SK-N-SH (cell line): ENCODE measurements around the gene CDCA8. TPM values are rescaled to one million over a fixed set of nuclear protein-coding genes. Genes with fewer than 3 reads are reported as not detected.

Experiments used
- CTCF ChIA-PET: fragments of 300-600, 350-600 bp; formaldehyde crosslinking; extraction: SDS; loops from one replicate; lab custom pipeline; 2021; lab: Yijun Ruan, JAX
- POLR2A ChIA-PET: fragments of 350-600 bp; sonication (Branson Sonifier 250); formaldehyde crosslinking; extraction: SDS; loops from one replicate; lab custom pipeline; 2020; ENCODE audit warnings: antibody characterized with exemption, inconsistent platforms; lab: Yijun Ruan, JAX
- DNase-seq: peaks from one replicate; pipeline ENCODE4 v3.0.0; 2012
- H2AFZ ChIP-seq: fragments of 200-600 bp; sonication (generic); 2 replicates; pipeline ENCODE4 v1.8.1; 2016; ENCODE audit warnings: antibody characterized with exemption, mild to moderate bottlenecking, low read depth
- H3F3A ChIP-seq: fragments of 200-600 bp; sonication (generic); replicated peaks from 2 replicates; pipeline ENCODE3; 2016; ENCODE audit warnings: antibody characterized with exemption, mild to moderate bottlenecking; ENCODE audit not compliant: insufficient read depth
- H3K27ac ChIP-seq, 2 experiments: fragments of 200-500 bp in 1 of 2; fragments of 200-600 bp in 1 of 2; sonication (Bioruptor generic) in 1 of 2; sonication (generic), shearing (Covaris generic) in 1 of 2; 2 replicates each; pipeline versions ENCODE4 v1.5.1 to v1.6.1; 2014 to 2016; ENCODE audit warnings: low read depth in 2 of 2, inconsistent platforms in 1 of 2, low read length in 1 of 2, mild to moderate bottlenecking in 1 of 2, mixed read lengths in 1 of 2
- H3K27me3 ChIP-seq: fragments of 200-600 bp; sonication (generic), shearing (Covaris generic); 2 replicates; pipeline ENCODE4 v1.6.1; 2016; ENCODE audit warnings: mixed run types; ENCODE audit not compliant: insufficient read depth
- H3K36me3 ChIP-seq, 2 experiments: fragments of 200-500 bp in 1 of 2; fragments of 200-600 bp in 1 of 2; sonication (Bioruptor generic) in 1 of 2; sonication (generic) in 1 of 2; replicated peaks in 1 of 2; 2 replicates each; pipeline versions ENCODE3 to v1.5.1; 2014 to 2016; ENCODE audit warnings: low read length in 1 of 2, mild to moderate bottlenecking in 1 of 2; ENCODE audit not compliant: insufficient read depth in 2 of 2, control insufficient read depth in 1 of 2
- H3K4me1 ChIP-seq, 2 experiments: fragments of 200-500 bp in 1 of 2; fragments of 200-600 bp in 1 of 2; sonication (Bioruptor generic) in 1 of 2; sonication (generic), shearing (Covaris generic) in 1 of 2; 2 replicates each; pipeline versions ENCODE4 v1.5.1 to v1.6.1; 2014 to 2016; ENCODE audit warnings: low read depth in 1 of 2, low read length in 1 of 2, mixed run types in 1 of 2; ENCODE audit not compliant: insufficient read depth in 2 of 2, control insufficient read depth in 1 of 2
- H3K4me2 ChIP-seq: fragments of 200-600 bp; sonication (generic), shearing (Covaris generic); 2 replicates; pipeline ENCODE4 v1.6.1; 2017; ENCODE audit warnings: mixed run types
- H3K4me3 ChIP-seq, 2 experiments: fragments of 200-500 bp in 1 of 2; fragments of 200-600 bp in 1 of 2; sonication (Bioruptor generic) in 1 of 2; sonication (generic), shearing (Covaris generic) in 1 of 2; 2 replicates each; pipeline versions ENCODE4 v1.5.1 to v1.8.1; 2014 to 2016; ENCODE audit warnings: low read depth in 2 of 2, inconsistent platforms in 1 of 2, low read length in 1 of 2, mild to moderate bottlenecking in 1 of 2, mixed read lengths in 1 of 2, moderate library complexity in 1 of 2
- H3K79me2 ChIP-seq: fragments of 200-600 bp; sonication (generic); 2 replicates; pipeline ENCODE4 v1.8.1; 2017; ENCODE audit warnings: mild to moderate bottlenecking; ENCODE audit not compliant: insufficient read depth
- H3K9ac ChIP-seq: fragments of 200-600 bp; sonication (generic); 2 replicates; pipeline ENCODE4 v1.6.1; 2017; ENCODE audit warnings: mixed run types
- H3K9me2 ChIP-seq: fragments of 200-600 bp; sonication (generic); 2 replicates; pipeline ENCODE4 v1.6.1; 2017; ENCODE audit warnings: mixed run types
- H3K9me3 ChIP-seq: fragments of 200-600 bp; sonication (generic); 2 replicates; pipeline ENCODE4 v1.6.1; 2017; ENCODE audit warnings: mixed run types, mild to moderate bottlenecking, moderate library complexity
- H4K20me1 ChIP-seq: fragments of 200-600 bp; sonication (generic); 2 replicates; pipeline ENCODE4 v1.6.1; 2017; ENCODE audit warnings: mild to moderate bottlenecking, mixed run types; ENCODE audit not compliant: insufficient read depth
- CHD2 ChIP-seq: fragments of 150-350 bp; IDR thresholded peaks from 2 replicates; pipeline ENCODE4 v1.6.1; 2018; ENCODE audit warnings: low read length; ENCODE audit not compliant: partially characterized antibody
- EZH2phosphoT487 ChIP-seq: fragments of 200-600 bp; sonication (generic); IDR thresholded peaks from 2 replicates; pipeline ENCODE4 v1.6.1; 2017; ENCODE audit warnings: low read depth, mixed run types, mild to moderate bottlenecking, antibody characterized with exemption, moderate library complexity, borderline replicate concordance
- FOXJ3 ChIP-seq: sonication (generic); formaldehyde crosslinking; IDR thresholded peaks from 2 replicates; pipeline ENCODE4 v1.5.1; 2020; ENCODE audit warnings: mild to moderate bottlenecking, missing genetic modification reagents
- MAX ChIP-seq: IDR thresholded peaks from 2 replicates; pipeline ENCODE4 v1.4.0; 2012; ENCODE audit warnings: low read depth
- PBX3 ChIP-seq: IDR thresholded peaks from 2 replicates; pipeline ENCODE4; 2012
- RCOR1 ChIP-seq: fragments of 150-350 bp; IDR thresholded peaks from 2 replicates; pipeline ENCODE4 v1.6.1; 2017; ENCODE audit warnings: antibody characterized with exemption, low read length
- REST ChIP-seq: IDR thresholded peaks from 2 replicates; pipeline ENCODE4 v1.6.1; 2012; ENCODE audit warnings: mild to moderate bottlenecking, low read depth, low read length, moderate library complexity
- TAF1 ChIP-seq: IDR thresholded peaks from 2 replicates; pipeline ENCODE4 v1.6.1; 2012; ENCODE audit warnings: low read depth, mild to moderate bottlenecking, low read length, moderate library complexity, borderline replicate concordance
- USF1 ChIP-seq: IDR thresholded peaks from 2 replicates; pipeline ENCODE4 v1.4.0; 2012; ENCODE audit warnings: low read depth, borderline replicate concordance
- WGBS: methylation state at CpG from one replicate; pipeline ENCODE4 v1.1.6; 2017; ENCODE audit warnings: low lambda C conversion rate; 5-methylcytosine and 5-hydroxymethylcytosine counted together
- polyA plus RNA-seq, 3 experiments: library from polyadenylated mRNA; depleted of rRNA; stranded (reverse); fragments of >200 nt; gene quantifications; 2 replicates each; pipeline ENCODE4 v1.2.3, GENCODE V29; 2012

Gene CDCA8
- polyA plus RNA-seq, 1 of the 3 experiments (the other 2 are of a cell fraction): 22.9 TPM

GRCh38 chr1:37662031-37662755 lies 30.1 kb upstream of the CDCA8 start:
- no peaks in the 10 kb centered on the region for H3F3A ChIP-seq
- ChIA-PET POLR2A (interaction anchor here (0.5 kb wide), 1 partner anchor 22 kb away, joined by 4 read pairs; no protein-coding TSS in a partner anchor), CTCF (interaction anchor here (0.6 to 8.4 kb wide), 7 partner anchors 12 to 79 kb away, joined by 3 to 56 read pairs (median 3); no protein-coding TSS in a partner anchor)
- no peak overlapping the region for H2AFZ ChIP-seq
- 73% methylated on average over 8 of the region's 11 CpGs for WGBS
- H3K4me3 ChIP-seq: no peak overlapping the region
- no peak for TF ChIP-seq REST
- no peak for TF ChIP-seq FOXJ3 (CRISPR knock-in tag)
- no peak for TF ChIP-seq CHD2
- peaks cover 0 to 23% of the 10 kb centered on the region in 2 experiments; a peak in 1 of 4 replicates for H3K4me1 ChIP-seq
- no peak overlapping the region for H3K27ac ChIP-seq
- no peak overlapping the region for H3K9ac ChIP-seq
- DNase-seq: no peak
- H4K20me1 ChIP-seq: no peaks in the 10 kb centered on the region
- H3K4me2 ChIP-seq: no peak overlapping the region
- H3K9me2 ChIP-seq: no peaks in the 10 kb centered on the region
- 0 out of 2 replicates have a peak, but pooled peaks cover 9% of the 10 kb centered on the region for H3K27me3 ChIP-seq
- H3K36me3 ChIP-seq: no peaks in the 10 kb centered on the region
- no peaks in the 10 kb centered on the region for H3K79me2 ChIP-seq
- H3K9me3 ChIP-seq: no peaks in the 10 kb centered on the region

GRCh38 chr1:37663426-37664000 lies 28.8 kb upstream of the CDCA8 start:
- no peaks in the 10 kb centered on the region for H3K36me3 ChIP-seq
- H3K27me3 ChIP-seq: 0 out of 2 replicates have a peak, but pooled peaks cover 13% of the 10 kb centered on the region
- no peaks in the 10 kb centered on the region for H3K79me2 ChIP-seq
- 57% methylated on average over 12 of the region's 14 CpGs for WGBS
- DNase-seq: no peak
- H3K27ac ChIP-seq: no peak overlapping the region
- H3K9me2 ChIP-seq: no peaks in the 10 kb centered on the region
- no peaks in the 10 kb centered on the region for H4K20me1 ChIP-seq
- H3K9me3 ChIP-seq: no peaks in the 10 kb centered on the region
- no peak overlapping the region for H3K4me2 ChIP-seq
- no peak overlapping the region for H3K4me3 ChIP-seq
- H3F3A ChIP-seq: no peaks in the 10 kb centered on the region
- H3K4me1 ChIP-seq: peaks cover 0 to 26% of the 10 kb centered on the region in 2 experiments; a peak in 1 of 4 replicates
- TF ChIP-seq PBX3 (no peak), MAX (no peak), EZH2phosphoT487 (no peak), REST (no peak), USF1 (no peak), TAF1 (no peak), RCOR1 (no peak)
- TF ChIP-seq, all 33 proteins: peak for 0
- ChIA-PET POLR2A (no interaction called here), CTCF (interaction anchor here (0.9 to 8.4 kb wide), 5 partner anchors 11 to 61 kb away, joined by 3 to 56 read pairs (median 6); partner anchors contain the start of gene RSPO1)
- H2AFZ ChIP-seq: no peak overlapping the region
- H3K9ac ChIP-seq: no peak overlapping the region
